ENCODE data around the gene AGMO. TPM values are rescaled to one million over a fixed set of nuclear protein-coding genes. Genes with fewer than 3 reads are reported as not detected.

AGMO gene
- polyA plus RNA-seq, 3 donors: not detected

GRCh38 chr7:15214976-15215375 is 346.8 kb downstream of the AGMO start:
- no peak for DNase-seq
- intact Hi-C loops (cut with micrococcal nuclease): no loop called here
- TF ChIP-seq, protein P1, sequence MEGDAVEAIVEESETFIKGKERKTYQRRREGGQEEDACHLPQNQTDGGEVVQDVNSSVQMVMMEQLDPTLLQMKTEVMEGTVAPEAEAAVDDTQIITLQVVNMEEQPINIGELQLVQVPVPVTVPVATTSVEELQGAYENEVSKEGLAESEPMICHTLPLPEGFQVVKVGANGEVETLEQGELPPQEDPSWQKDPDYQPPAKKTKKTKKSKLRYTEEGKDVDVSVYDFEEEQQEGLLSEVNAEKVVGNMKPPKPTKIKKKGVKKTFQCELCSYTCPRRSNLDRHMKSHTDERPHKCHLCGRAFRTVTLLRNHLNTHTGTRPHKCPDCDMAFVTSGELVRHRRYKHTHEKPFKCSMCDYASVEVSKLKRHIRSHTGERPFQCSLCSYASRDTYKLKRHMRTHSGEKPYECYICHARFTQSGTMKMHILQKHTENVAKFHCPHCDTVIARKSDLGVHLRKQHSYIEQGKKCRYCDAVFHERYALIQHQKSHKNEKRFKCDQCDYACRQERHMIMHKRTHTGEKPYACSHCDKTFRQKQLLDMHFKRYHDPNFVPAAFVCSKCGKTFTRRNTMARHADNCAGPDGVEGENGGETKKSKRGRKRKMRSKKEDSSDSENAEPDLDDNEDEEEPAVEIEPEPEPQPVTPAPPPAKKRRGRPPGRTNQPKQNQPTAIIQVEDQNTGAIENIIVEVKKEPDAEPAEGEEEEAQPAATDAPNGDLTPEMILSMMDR (IDR thresholded peaks at IDR 0.05): no peak
- Mint-ChIP-seq H3K27me3 (ENCODE audit: low read depth in 3 of 3) (peaks cover 0 to 2% (median 0%) of the 10 kb centered on the region in 3 donors), H3K4me1 (peaks cover 23% of the 10 kb centered on the region), H3K9me3 (peaks cover 0 to 3% (median 0%) of the 10 kb centered on the region in 7 donors), H3K4me3 (no peak overlapping the region), H3K36me3 (no peaks in the 10 kb centered on the region), H3K27ac (no peak overlapping the region)
- H3K36me3 ChIP-seq (replicated peaks in 1 of 2; ENCODE audit: control insufficient read depth in 1 of 2, insufficient read depth in 2 of 2, low read length in 2 of 2): no peaks in the 10 kb centered on the region
- WGBS (ENCODE audit: insufficient coverage): no CpG with 5 or more reads among the region's 2 CpGs
- H4K20me1 ChIP-seq (ENCODE audit: insufficient read depth, low read length): no peaks in the 10 kb centered on the region
- H3K4me3 ChIP-seq (replicated peaks in 1 of 3; ENCODE audit: low read depth in 2 of 3, low read length in 3 of 3): no peak overlapping the region
- no peaks in the 10 kb centered on the region for H3K9me3 ChIP-seq (replicated peaks in 1 of 2; ENCODE audit: control insufficient read depth in 1 of 2, insufficient read depth in 1 of 2, low read length in 2 of 2)
- no peak overlapping the region for H3K9ac ChIP-seq (ENCODE audit: insufficient read depth, low read length, poor library complexity, severe bottlenecking)
- H3K27ac ChIP-seq (ENCODE audit: low read depth in 1 of 2, low read length in 2 of 2): no peak overlapping the region
- H3K4me2 ChIP-seq (replicated peaks; ENCODE audit: extremely low read depth, low read length, poor library complexity, severe bottlenecking): no peak overlapping the region
- no peaks in the 10 kb centered on the region for H3K79me2 ChIP-seq (ENCODE audit: insufficient read depth, low read length)
- H3K27me3 ChIP-seq (ENCODE audit: control insufficient read depth in 2 of 2, insufficient read depth in 2 of 2, low read length in 2 of 2): no peaks in the 10 kb centered on the region
- peaks cover 0 to 7% of the 10 kb centered on the region in 2 donors for H3K4me1 ChIP-seq (ENCODE audit: control insufficient read depth in 1 of 2, insufficient read depth in 2 of 2, low read length in 2 of 2)
- H2AFZ ChIP-seq (ENCODE audit: insufficient read depth, low read depth, low read length, poor library complexity, severe bottlenecking): no peak overlapping the region

DNA sequence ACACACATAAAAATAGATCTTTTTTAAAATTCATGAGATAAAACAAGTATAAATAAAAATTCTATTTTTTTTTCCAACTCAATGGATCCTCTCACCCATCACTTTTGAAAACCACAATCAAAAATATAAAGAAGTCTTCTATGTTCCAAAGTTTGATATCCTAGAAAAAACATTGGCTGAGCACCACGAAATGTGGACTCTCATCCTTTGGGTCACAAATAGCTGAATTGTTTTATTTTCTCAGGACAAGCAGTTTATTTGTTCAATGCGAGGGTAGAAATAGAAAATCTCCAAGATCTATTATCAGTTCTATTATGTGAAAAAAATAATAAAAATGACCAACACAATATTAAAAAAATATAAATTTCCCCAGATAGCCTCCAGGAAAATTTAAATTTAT is 348.7 kb downstream of the AGMO start:
- Histone ChIP-seq H4K20me1 (ENCODE audit: insufficient read depth, low read length) (no peaks in the 10 kb centered on the region), H3K27ac (ENCODE audit: low read depth in 1 of 2, low read length in 2 of 2) (no peak overlapping the region), H3K79me2 (ENCODE audit: insufficient read depth, low read length) (no peaks in the 10 kb centered on the region), H3K4me3 (replicated peaks in 1 of 3; ENCODE audit: low read depth in 2 of 3, low read length in 3 of 3) (no peak overlapping the region), H3K27me3 (ENCODE audit: control insufficient read depth in 2 of 2, insufficient read depth in 2 of 2, low read length in 2 of 2) (no peaks in the 10 kb centered on the region), H3K4me2 (replicated peaks; ENCODE audit: extremely low read depth, low read length, poor library complexity, severe bottlenecking) (no peak overlapping the region), H3K9me3 (replicated peaks in 1 of 2; ENCODE audit: control insufficient read depth in 1 of 2, insufficient read depth in 1 of 2, low read length in 2 of 2) (no peaks in the 10 kb centered on the region), H3K36me3 (replicated peaks in 1 of 2; ENCODE audit: control insufficient read depth in 1 of 2, insufficient read depth in 2 of 2, low read length in 2 of 2) (no peaks in the 10 kb centered on the region), H3K4me1 (ENCODE audit: control insufficient read depth in 1 of 2, insufficient read depth in 2 of 2, low read length in 2 of 2) (no peaks in the 10 kb centered on the region), H2AFZ (ENCODE audit: insufficient read depth, low read depth, low read length, poor library complexity, severe bottlenecking) (no peak overlapping the region), H3K9ac (ENCODE audit: insufficient read depth, low read length, poor library complexity, severe bottlenecking) (no peak overlapping the region)
- Mint-ChIP-seq H3K4me1 (peaks cover 8% of the 10 kb centered on the region), H3K27ac (no peak overlapping the region), H3K4me3 (no peak overlapping the region), H3K9me3 (peaks cover 0 to 3% (median 0%) of the 10 kb centered on the region in 7 donors), H3K27me3 (ENCODE audit: low read depth in 3 of 3) (peaks cover 0 to 1% (median 0%) of the 10 kb centered on the region in 3 donors), H3K36me3 (no peaks in the 10 kb centered on the region)
- no peak for DNase-seq
- WGBS (ENCODE audit: insufficient coverage): no CpG with 5 or more reads among the region's 2 CpGs
- TF ChIP-seq, protein P1 (IDR thresholded peaks at IDR 0.05): no peak
- intact Hi-C loops (cut with micrococcal nuclease): no loop called here
